Loucy (cell line): ENCODE data around the gene ABCA7.
A peak's percentile ranks its signal among the peaks of the same experiment; 100 is the strongest.

Source experiments
- H2AFZ ChIP-seq: fragments of 200-600 bp; sonication (generic); 2 replicates; pipeline ENCODE4 v1.6.0; 2016; ENCODE audit warnings: antibody characterized with exemption, mild to moderate bottlenecking, low read length, moderate library complexity
- H3F3A ChIP-seq: fragments of 200-600 bp; 2 replicates; pipeline ENCODE4 v1.6.0; 2016; ENCODE audit warnings: antibody characterized with exemption, low read depth, mild to moderate bottlenecking
- H3K27me3 ChIP-seq: fragments of 200-600 bp; sonication (generic); 2 replicates; pipeline ENCODE4 v1.6.1; 2014; ENCODE audit warnings: low read length, mild to moderate bottlenecking; ENCODE audit not compliant: insufficient read depth, poor library complexity, severe bottlenecking
- H3K36me3 ChIP-seq: fragments of 200-600 bp; sonication (generic); 2 replicates; pipeline ENCODE4 v1.6.1; 2016; ENCODE audit warnings: low read length; ENCODE audit not compliant: insufficient read depth
- H3K4me1 ChIP-seq: fragments of 200-600 bp; sonication (generic); 2 replicates; pipeline ENCODE4 v1.5.1; 2014; ENCODE audit warnings: low read length, mild to moderate bottlenecking; ENCODE audit not compliant: insufficient read depth, poor library complexity, severe bottlenecking
- H3K4me2 ChIP-seq: fragments of 200-600 bp; sonication (generic); 2 replicates; pipeline ENCODE4 v1.6.0; 2014; ENCODE audit warnings: antibody characterized with exemption, low read length, low read depth, mild to moderate bottlenecking; ENCODE audit not compliant: poor library complexity, severe bottlenecking
- H3K4me3 ChIP-seq: fragments of 200-600 bp; sonication (generic); 2 replicates; pipeline ENCODE4 v1.5.1; 2014; ENCODE audit warnings: low read length, mild to moderate bottlenecking, mixed read lengths; ENCODE audit not compliant: poor library complexity, severe bottlenecking
- H3K79me2 ChIP-seq: fragments of 200-600 bp; sonication (generic); 2 replicates; pipeline ENCODE4 v1.6.1; 2014; ENCODE audit warnings: low read length; ENCODE audit not compliant: insufficient read depth
- H3K9ac ChIP-seq: fragments of 200-600 bp; sonication (generic); 2 replicates; pipeline ENCODE4 v1.6.0; 2014; ENCODE audit warnings: mild to moderate bottlenecking, low read depth, low read length, moderate library complexity; ENCODE audit not compliant: poor library complexity, severe bottlenecking
- H3K9me2 ChIP-seq: fragments of 200-600 bp; sonication (generic); replicated peaks from 2 replicates; pipeline ENCODE4 v1.6.1; 2016; ENCODE audit warnings: low read depth, low read length, mixed read lengths
- H3K9me3 ChIP-seq: fragments of 200-600 bp; sonication (generic); 2 replicates; pipeline ENCODE4 v1.6.1; 2014; ENCODE audit warnings: mild to moderate bottlenecking, antibody characterized with exemption, low read length, low read depth; ENCODE audit not compliant: insufficient read depth
- H4K20me1 ChIP-seq: fragments of 200-600 bp; sonication (generic); 2 replicates; pipeline ENCODE4 v1.6.0; 2014; ENCODE audit warnings: antibody characterized with exemption, low read length, mild to moderate bottlenecking; ENCODE audit not compliant: insufficient read depth, poor library complexity, severe bottlenecking
- EZH2phosphoT487 ChIP-seq: fragments of 200-600 bp; IDR thresholded peaks from 2 replicates; pipeline ENCODE4 v1.6.1; 2018; ENCODE audit warnings: antibody characterized with exemption, mild to moderate bottlenecking, moderate library complexity, borderline replicate concordance
- TF ChIP-seq, protein P1 (sequence below): fragments of 200-600 bp; sonication (generic); conservative IDR thresholded peaks from 2 replicates; pipeline ENCODE4 v1.5.1; 2014; ENCODE audit warnings: mild to moderate bottlenecking, antibody characterized with exemption, low read length

ABCA7 gene

DNA sequence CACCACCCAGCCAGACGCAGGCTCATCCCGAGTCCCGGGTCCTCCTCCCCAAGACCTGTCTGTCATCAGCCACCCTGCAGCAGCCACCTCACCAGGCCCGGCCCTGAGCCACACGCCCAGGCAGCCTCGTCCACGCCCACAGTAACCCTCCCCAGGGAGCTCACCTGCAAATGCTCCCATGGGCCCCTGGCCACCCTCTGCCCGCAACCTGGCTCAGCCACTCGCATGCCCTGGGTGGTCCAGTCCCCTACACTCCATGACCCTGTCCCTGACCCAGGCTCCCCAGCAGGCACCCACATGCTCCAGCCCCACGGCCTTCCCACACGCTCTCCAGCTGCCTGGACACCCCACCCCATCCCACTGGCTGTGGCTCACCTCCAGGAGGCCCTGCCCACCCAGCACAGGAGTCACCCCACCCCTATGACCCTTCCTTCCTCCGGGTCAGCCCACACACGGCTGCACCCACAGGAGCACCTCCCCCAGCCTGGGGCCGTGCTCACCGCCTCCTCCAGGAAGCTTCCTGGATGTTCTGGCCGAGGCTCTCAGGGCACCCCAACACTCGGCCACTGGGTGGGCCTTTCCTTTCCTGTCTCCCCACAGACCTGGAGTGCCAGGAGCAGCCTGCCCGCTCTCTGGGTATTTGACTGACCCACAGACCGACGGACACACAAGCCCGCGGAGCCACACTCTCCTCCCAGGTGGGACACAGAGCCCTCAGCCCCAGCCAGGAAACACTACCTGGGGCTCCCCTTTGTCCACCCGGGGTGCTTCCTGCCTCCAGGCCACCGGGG, 22.6 kb upstream of the ABCA7 start:
- peak overlapping the region; percentile 97 for H3K9ac ChIP-seq
- H3K9me2 ChIP-seq = no peaks in the 10 kb centered on the region
- H3K4me2 ChIP-seq = peak overlapping the region; percentile 97
- H3K4me3 ChIP-seq = peak overlapping the region; percentile 99
- H3K27me3 ChIP-seq = peaks cover 4% of the 10 kb centered on the region
- peaks cover 4% of the 10 kb centered on the region; the same call in 1 of the 2 replicates for H3F3A ChIP-seq
- no peaks in the 10 kb centered on the region for H3K9me3 ChIP-seq
- peaks cover 73% of the 10 kb centered on the region for H4K20me1 ChIP-seq
- H3K36me3 ChIP-seq = peaks cover 13% of the 10 kb centered on the region; the same call in 1 of the 2 replicates
- TF ChIP-seq, protein P1, sequence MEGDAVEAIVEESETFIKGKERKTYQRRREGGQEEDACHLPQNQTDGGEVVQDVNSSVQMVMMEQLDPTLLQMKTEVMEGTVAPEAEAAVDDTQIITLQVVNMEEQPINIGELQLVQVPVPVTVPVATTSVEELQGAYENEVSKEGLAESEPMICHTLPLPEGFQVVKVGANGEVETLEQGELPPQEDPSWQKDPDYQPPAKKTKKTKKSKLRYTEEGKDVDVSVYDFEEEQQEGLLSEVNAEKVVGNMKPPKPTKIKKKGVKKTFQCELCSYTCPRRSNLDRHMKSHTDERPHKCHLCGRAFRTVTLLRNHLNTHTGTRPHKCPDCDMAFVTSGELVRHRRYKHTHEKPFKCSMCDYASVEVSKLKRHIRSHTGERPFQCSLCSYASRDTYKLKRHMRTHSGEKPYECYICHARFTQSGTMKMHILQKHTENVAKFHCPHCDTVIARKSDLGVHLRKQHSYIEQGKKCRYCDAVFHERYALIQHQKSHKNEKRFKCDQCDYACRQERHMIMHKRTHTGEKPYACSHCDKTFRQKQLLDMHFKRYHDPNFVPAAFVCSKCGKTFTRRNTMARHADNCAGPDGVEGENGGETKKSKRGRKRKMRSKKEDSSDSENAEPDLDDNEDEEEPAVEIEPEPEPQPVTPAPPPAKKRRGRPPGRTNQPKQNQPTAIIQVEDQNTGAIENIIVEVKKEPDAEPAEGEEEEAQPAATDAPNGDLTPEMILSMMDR = no peak
- no peak for TF ChIP-seq EZH2phosphoT487
- peaks cover 77% of the 10 kb centered on the region for H3K79me2 ChIP-seq
- peaks cover 26% of the 10 kb centered on the region for H3K4me1 ChIP-seq
- no peak overlapping the region for H2AFZ ChIP-seq

DNA sequence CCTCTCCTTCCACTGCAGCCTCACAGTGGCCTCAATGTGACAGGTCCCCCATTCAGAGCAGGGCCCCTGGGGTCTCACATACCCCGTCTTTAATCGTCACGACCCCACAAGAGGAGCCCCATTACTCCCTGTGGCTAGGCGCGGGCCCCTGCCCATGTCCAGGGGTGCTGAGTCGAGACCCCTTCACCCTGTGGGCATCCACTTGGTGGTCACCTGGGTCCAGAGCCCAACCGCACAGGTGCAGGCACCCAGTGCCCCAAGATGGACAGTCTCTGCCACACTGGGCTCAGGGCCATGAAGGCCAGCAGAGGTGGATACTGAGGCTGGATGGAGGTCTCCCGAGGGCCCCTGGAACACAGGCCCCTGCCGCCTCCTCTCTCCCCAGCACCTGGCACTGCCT, 22.0 kb upstream of the ABCA7 start:
- Histone ChIP-seq H3K79me2 (peaks cover 77% of the 10 kb centered on the region), H3K9me3 (no peaks in the 10 kb centered on the region), H2AFZ (no peak overlapping the region), H4K20me1 (peaks cover 73% of the 10 kb centered on the region), H3K4me2 (peak overlapping the region; percentile 97), H3K4me3 (peak overlapping the region; percentile 99), H3F3A (peaks cover 8% of the 10 kb centered on the region; the same call in 1 of the 2 replicates), H3K4me1 (peaks cover 26% of the 10 kb centered on the region), H3K36me3 (peaks cover 12% of the 10 kb centered on the region; the same call in 1 of the 2 replicates), H3K9me2 (no peaks in the 10 kb centered on the region), H3K9ac (peak overlapping the region; percentile 97), H3K27me3 (peaks cover 4% of the 10 kb centered on the region)
- TF ChIP-seq, protein P1 = no peak
- no peak for TF ChIP-seq EZH2phosphoT487

DNA sequence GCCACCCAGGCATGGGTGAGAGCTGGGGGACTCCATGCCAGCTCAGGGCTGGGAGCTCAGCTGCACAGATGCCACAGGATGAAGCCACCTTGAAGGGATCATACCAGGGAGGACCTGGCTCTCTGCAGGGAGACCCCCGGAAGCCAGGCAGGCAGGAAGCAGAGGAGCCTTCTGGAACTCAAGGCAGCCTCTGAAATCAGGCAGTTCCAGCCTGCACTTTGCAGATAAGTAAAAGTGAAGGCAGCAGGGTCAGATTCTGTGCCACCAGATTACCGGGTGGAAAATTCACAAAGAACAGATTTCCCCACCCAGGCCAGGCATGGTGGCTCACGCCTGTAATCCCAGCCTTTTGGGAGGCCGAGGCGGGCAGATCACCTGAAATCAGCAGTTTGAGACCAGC, 21.5 kb upstream of the ABCA7 start:
- H3K27me3 ChIP-seq = peaks cover 4% of the 10 kb centered on the region
- no peaks in the 10 kb centered on the region for H3K9me3 ChIP-seq
- TF ChIP-seq, protein P1 = no peak
- TF ChIP-seq EZH2phosphoT487 = no peak
- peak overlapping the region; percentile 97 for H3K4me2 ChIP-seq
- peaks cover 7% of the 10 kb centered on the region; the same call in 1 of the 2 replicates for H3K36me3 ChIP-seq
- H3F3A ChIP-seq = peaks cover 8% of the 10 kb centered on the region; the same call in 1 of the 2 replicates
- H4K20me1 ChIP-seq = peaks cover 72% of the 10 kb centered on the region
- peak overlapping the region; percentile 99 for H3K4me3 ChIP-seq
- H3K9ac ChIP-seq = peak overlapping the region; percentile 97
- H3K4me1 ChIP-seq = peaks cover 26% of the 10 kb centered on the region
- H2AFZ ChIP-seq = no peak overlapping the region
- no peaks in the 10 kb centered on the region for H3K9me2 ChIP-seq
- peaks cover 75% of the 10 kb centered on the region for H3K79me2 ChIP-seq
